HG02763 (cell line): ENCODE measurements around the gene ANKRD36B.
"Not testable (repeated sequence)": the region's sequence is repeated elsewhere in the genome, so short reads cannot be mapped to it uniquely, and the experiment has no call there.

Experiments used
- ATAC-seq: cut with Tn5 transposase; IDR thresholded peaks from one replicate; pipeline ENCODE4 v1.9.1; 2021; ENCODE audit warnings: mild to moderate bottlenecking, moderate library complexity; ENCODE audit not compliant: unreplicated experiment

ANKRD36B gene

GRCh38 chr2:97550498-97550897, 39.2 kb downstream of the ANKRD36B start:
- ATAC-seq, result not testable (repeated sequence)

GRCh38 chr2:97549058-97549457, 40.6 kb downstream of the ANKRD36B start:
- not testable (repeated sequence) for ATAC-seq

- ATAC-seq, result not testable (repeated sequence)
Measured at GRCh38 chr2:97548536-97548935, 41.1 kb downstream of the ANKRD36B start.

- no peak for ATAC-seq
Measured at GRCh38 chr2:97546711-97547110, 43.0 kb downstream of the ANKRD36B start.

- not testable (repeated sequence) for ATAC-seq
Measured at GRCh38 chr2:97544911-97545310, 44.8 kb downstream of the ANKRD36B start.

GRCh38 chr2:97525904-97526303, 63.8 kb downstream of the ANKRD36B start:
- not testable (repeated sequence) for ATAC-seq

- ATAC-seq, result not testable (repeated sequence)
Measured at GRCh38 chr2:97523816-97524215, 65.9 kb downstream of the ANKRD36B start.

- ATAC-seq, result not testable (repeated sequence)
Measured at GRCh38 chr2:97522916-97523555, 66.6 kb downstream of the ANKRD36B start.

GRCh38 chr2:97495651-97496050, 94.0 kb downstream of the ANKRD36B start:
- not testable (repeated sequence) for ATAC-seq

GRCh38 chr2:97490141-97490540, 99.5 kb downstream of the ANKRD36B start:
- not testable (repeated sequence) for ATAC-seq
